ENCODE data around the gene TP53AIP1.
"Not testable (repeated sequence)": the region's sequence is repeated elsewhere in the genome, so short reads cannot be mapped to it uniquely, and the experiment has no call there.

TP53AIP1 gene

GRCh38 chr11:128926437-128927107 is 16.1 kb downstream of the TP53AIP1 start:
- Histone ChIP-seq H3K36me3 (ENCODE audit: control insufficient read depth, insufficient read depth, low read length) (no peaks in the 10 kb centered on the region), H3K4me3 (ENCODE audit: extremely low read depth, insufficient read depth, low read length, poor library complexity, severe bottlenecking) (no peak overlapping the region), H3K27ac (ENCODE audit: low read depth, low read length, severe bottlenecking) (no peak overlapping the region), H3K9me3 (ENCODE audit: control insufficient read depth, low read length) (no peaks in the 10 kb centered on the region), H3K4me1 (ENCODE audit: control insufficient read depth, insufficient read depth, low read length, poor library complexity, severe bottlenecking) (peaks cover 8% of the 10 kb centered on the region)
- WGBS, 2 experiments (ENCODE audit: insufficient coverage in 2 of 2) = 66 to 67% methylated on average over 12 to 16 of the region's 17 CpGs

GRCh38 chr11:128926000-128926399 is 16.7 kb downstream of the TP53AIP1 start:
- no CpG with 5 or more reads among the region's 3 CpGs for WGBS, 2 experiments (ENCODE audit: insufficient coverage in 2 of 2)
- no peak overlapping the region for H3K4me3 ChIP-seq (ENCODE audit: extremely low read depth, insufficient read depth, low read length, poor library complexity, severe bottlenecking)
- H3K4me1 ChIP-seq (ENCODE audit: control insufficient read depth, insufficient read depth, low read length, poor library complexity, severe bottlenecking) = peaks cover 8% of the 10 kb centered on the region
- no peaks in the 10 kb centered on the region for H3K36me3 ChIP-seq (ENCODE audit: control insufficient read depth, insufficient read depth, low read length)
- no peaks in the 10 kb centered on the region for H3K9me3 ChIP-seq (ENCODE audit: control insufficient read depth, low read length)
- H3K27ac ChIP-seq (ENCODE audit: low read depth, low read length, severe bottlenecking) = no peak overlapping the region

GRCh38 chr11:128925250-128925600 is 17.4 kb downstream of the TP53AIP1 start:
- Histone ChIP-seq H3K4me3 (ENCODE audit: extremely low read depth, insufficient read depth, low read length, poor library complexity, severe bottlenecking) (no peak overlapping the region), H3K36me3 (ENCODE audit: control insufficient read depth, insufficient read depth, low read length) (no peaks in the 10 kb centered on the region), H3K9me3 (ENCODE audit: control insufficient read depth, low read length) (no peaks in the 10 kb centered on the region), H3K4me1 (ENCODE audit: control insufficient read depth, insufficient read depth, low read length, poor library complexity, severe bottlenecking) (peaks cover 7% of the 10 kb centered on the region), H3K27ac (ENCODE audit: low read depth, low read length, severe bottlenecking) (no peak overlapping the region)
- 58 to 68% methylated on average over 2 of the region's 2 CpGs for WGBS, 2 experiments (ENCODE audit: insufficient coverage in 2 of 2)

- H3K4me3 ChIP-seq (ENCODE audit: extremely low read depth, insufficient read depth, low read length, poor library complexity, severe bottlenecking) = no peak overlapping the region
- 73 to 75% methylated on average over 16 of the region's 16 CpGs for WGBS, 2 experiments (ENCODE audit: insufficient coverage in 2 of 2)
- no peaks in the 10 kb centered on the region for H3K9me3 ChIP-seq (ENCODE audit: control insufficient read depth, low read length)
- no peak overlapping the region for H3K27ac ChIP-seq (ENCODE audit: low read depth, low read length, severe bottlenecking)
- no peaks in the 10 kb centered on the region for H3K36me3 ChIP-seq (ENCODE audit: control insufficient read depth, insufficient read depth, low read length)
- H3K4me1 ChIP-seq (ENCODE audit: control insufficient read depth, insufficient read depth, low read length, poor library complexity, severe bottlenecking) = peaks cover 2% of the 10 kb centered on the region
These were observed 18.0 kb downstream of the TP53AIP1 start for GRCh38 chr11:128924510-128925249.

GRCh38 chr11:128924104-128924503 is 18.6 kb downstream of the TP53AIP1 start:
- no peaks in the 10 kb centered on the region for H3K9me3 ChIP-seq (ENCODE audit: control insufficient read depth, low read length)
- no peak overlapping the region for H3K4me3 ChIP-seq (ENCODE audit: extremely low read depth, insufficient read depth, low read length, poor library complexity, severe bottlenecking)
- H3K36me3 ChIP-seq (ENCODE audit: control insufficient read depth, insufficient read depth, low read length) = no peaks in the 10 kb centered on the region
- WGBS, 2 experiments (ENCODE audit: insufficient coverage in 2 of 2) = 72 to 100% methylated on average over 2 to 5 of the region's 7 CpGs
- no peaks in the 10 kb centered on the region for H3K4me1 ChIP-seq (ENCODE audit: control insufficient read depth, insufficient read depth, low read length, poor library complexity, severe bottlenecking)
- no peak overlapping the region for H3K27ac ChIP-seq (ENCODE audit: low read depth, low read length, severe bottlenecking)

- no peaks in the 10 kb centered on the region for H3K4me1 ChIP-seq (ENCODE audit: control insufficient read depth, insufficient read depth, low read length, poor library complexity, severe bottlenecking)
- WGBS, 2 experiments (ENCODE audit: insufficient coverage in 2 of 2) = 96 to 100% methylated on average over 1 to 2 of the region's 4 CpGs
- H3K9me3 ChIP-seq (ENCODE audit: control insufficient read depth, low read length) = no peaks in the 10 kb centered on the region
- H3K36me3 ChIP-seq (ENCODE audit: control insufficient read depth, insufficient read depth, low read length) = no peaks in the 10 kb centered on the region
- H3K4me3 ChIP-seq (ENCODE audit: extremely low read depth, insufficient read depth, low read length, poor library complexity, severe bottlenecking) = no peak overlapping the region
- no peak overlapping the region for H3K27ac ChIP-seq (ENCODE audit: low read depth, low read length, severe bottlenecking)
These were observed 20.9 kb downstream of the TP53AIP1 start for GRCh38 chr11:128921793-128922192.

GRCh38 chr11:128920666-128921065 is 22.0 kb downstream of the TP53AIP1 start:
- H3K27ac ChIP-seq (ENCODE audit: low read depth, low read length, severe bottlenecking) = no peak overlapping the region

GRCh38 chr11:128919635-128920034 is 23.0 kb downstream of the TP53AIP1 start:
- 75 to 92% methylated on average over 4 to 5 of the region's 7 CpGs for WGBS, 2 experiments (ENCODE audit: insufficient coverage in 2 of 2)

More at GRCh38 chr11:128920666-128921065, 22.0 kb downstream of the TP53AIP1 start:
- no peaks in the 10 kb centered on the region for H3K4me1 ChIP-seq (ENCODE audit: control insufficient read depth, insufficient read depth, low read length, poor library complexity, severe bottlenecking)
- 87 to 92% methylated on average over 15 of the region's 15 CpGs for WGBS, 2 experiments (ENCODE audit: insufficient coverage in 2 of 2)
- H3K9me3 ChIP-seq (ENCODE audit: control insufficient read depth, low read length) = no peaks in the 10 kb centered on the region
- H3K4me3 ChIP-seq (ENCODE audit: extremely low read depth, insufficient read depth, low read length, poor library complexity, severe bottlenecking) = no peak overlapping the region
- H3K36me3 ChIP-seq (ENCODE audit: control insufficient read depth, insufficient read depth, low read length) = no peaks in the 10 kb centered on the region

GRCh38 chr11:128919216-128919615 is 23.5 kb downstream of the TP53AIP1 start:
- H3K9me3 ChIP-seq (ENCODE audit: control insufficient read depth, low read length) = no peaks in the 10 kb centered on the region
- 88 to 89% methylated on average over 3 to 4 of the region's 5 CpGs for WGBS, 2 experiments (ENCODE audit: insufficient coverage in 2 of 2)
- H3K4me3 ChIP-seq (ENCODE audit: extremely low read depth, insufficient read depth, low read length, poor library complexity, severe bottlenecking) = no peak overlapping the region
- no peaks in the 10 kb centered on the region for H3K4me1 ChIP-seq (ENCODE audit: control insufficient read depth, insufficient read depth, low read length, poor library complexity, severe bottlenecking)
- no peaks in the 10 kb centered on the region for H3K36me3 ChIP-seq (ENCODE audit: control insufficient read depth, insufficient read depth, low read length)
- no peak overlapping the region for H3K27ac ChIP-seq (ENCODE audit: low read depth, low read length, severe bottlenecking)

More at GRCh38 chr11:128919635-128920034, 23.0 kb downstream of the TP53AIP1 start:
- H3K4me1 ChIP-seq (ENCODE audit: control insufficient read depth, insufficient read depth, low read length, poor library complexity, severe bottlenecking); H3K27ac ChIP-seq (ENCODE audit: low read depth, low read length, severe bottlenecking); H3K4me3 ChIP-seq (ENCODE audit: extremely low read depth, insufficient read depth, low read length, poor library complexity, severe bottlenecking); H3K36me3 ChIP-seq (ENCODE audit: control insufficient read depth, insufficient read depth, low read length); H3K9me3 ChIP-seq (ENCODE audit: control insufficient read depth, low read length): not testable (repeated sequence)

GRCh38 chr11:128917144-128917724 is 25.4 kb downstream of the TP53AIP1 start:
- Histone ChIP-seq H3K4me3 (ENCODE audit: extremely low read depth, insufficient read depth, low read length, poor library complexity, severe bottlenecking) (no peak overlapping the region), H3K4me1 (ENCODE audit: control insufficient read depth, insufficient read depth, low read length, poor library complexity, severe bottlenecking) (no peaks in the 10 kb centered on the region), H3K36me3 (ENCODE audit: control insufficient read depth, insufficient read depth, low read length) (no peaks in the 10 kb centered on the region), H3K27ac (ENCODE audit: low read depth, low read length, severe bottlenecking) (no peak overlapping the region), H3K9me3 (ENCODE audit: control insufficient read depth, low read length) (no peaks in the 10 kb centered on the region)
- WGBS, 2 experiments (ENCODE audit: insufficient coverage in 2 of 2) = 0 to 61% methylated on average over 1 to 3 of the region's 5 CpGs

- Histone ChIP-seq H3K9me3 (ENCODE audit: control insufficient read depth, low read length) (no peaks in the 10 kb centered on the region), H3K27ac (ENCODE audit: low read depth, low read length, severe bottlenecking) (no peak overlapping the region), H3K4me3 (ENCODE audit: extremely low read depth, insufficient read depth, low read length, poor library complexity, severe bottlenecking) (no peak overlapping the region), H3K36me3 (ENCODE audit: control insufficient read depth, insufficient read depth, low read length) (no peaks in the 10 kb centered on the region), H3K4me1 (ENCODE audit: control insufficient read depth, insufficient read depth, low read length, poor library complexity, severe bottlenecking) (no peaks in the 10 kb centered on the region)
- 80 to 100% methylated on average over 1 to 2 of the region's 2 CpGs for WGBS, 2 experiments (ENCODE audit: insufficient coverage in 2 of 2)
These were observed 26.0 kb downstream of the TP53AIP1 start for GRCh38 chr11:128916681-128917080.

All from mesodermal cell (in vitro differentiated cells).